Measurements from ENCODE around the gene ZFP36L2. TPM values are rescaled to one million over a fixed set of nuclear protein-coding genes. Genes with fewer than 3 reads are reported as not detected.

The ZFP36L2 gene
- polyA plus RNA-seq, 2 of the 4 experiments (the other 2 are of a cell fraction): 10.5 to 17.3 TPM

DNA sequence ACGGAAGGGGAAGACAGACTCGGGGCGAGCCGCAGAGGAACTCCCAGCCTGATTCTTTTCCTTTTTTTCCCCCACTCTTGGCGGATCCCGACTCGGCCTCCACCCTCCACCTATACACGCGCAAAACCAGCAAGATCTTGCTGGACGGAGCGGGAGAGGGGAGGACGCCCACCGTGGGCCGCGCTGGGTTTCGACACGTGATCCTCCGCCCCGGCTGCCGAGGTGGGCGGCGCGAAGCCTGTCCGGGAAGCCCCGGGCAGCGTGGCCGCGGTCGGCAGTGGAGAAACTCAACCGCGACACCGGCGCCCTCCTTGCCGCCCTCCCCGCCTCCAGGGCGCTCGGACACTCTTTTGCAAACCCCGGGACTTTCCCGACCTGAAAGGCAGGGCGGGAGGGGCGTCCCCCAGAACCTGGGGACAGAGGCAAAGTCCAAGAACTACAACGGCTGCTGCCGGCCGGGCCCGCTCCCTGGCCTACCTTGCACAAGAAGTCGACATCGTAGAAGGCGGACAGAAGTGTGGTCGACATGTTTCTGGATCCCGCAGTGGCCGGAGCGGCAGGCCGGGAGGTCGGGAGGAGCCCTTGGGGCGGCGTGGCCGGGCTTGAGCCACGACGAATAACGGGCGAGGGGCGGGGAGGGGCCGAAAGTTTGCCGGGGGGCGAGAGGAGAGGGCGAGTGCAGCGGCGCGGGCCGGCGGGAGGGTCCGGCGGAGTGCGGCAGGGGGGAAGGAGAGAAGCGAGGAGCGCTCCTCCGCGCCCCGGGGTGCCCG lies 433 bp downstream of the ZFP36L2 start:
- peak overlapping the region; percentile 89 to 98 for H3K27ac ChIP-seq
- ChIA-PET CTCF (interaction anchor here (0.7 to 11.1 kb wide), 27 partner anchors 10 to 406 kb away, joined by 3 to 253 read pairs (median 9); no protein-coding TSS in a partner anchor), POLR2A (interaction anchor here (0.5 to 2.3 kb wide), 44 partner anchors 8 to 748 kb away, joined by 3 to 24 read pairs (median 5); partner anchors contain the start of gene THADA)
- H3K4me2 ChIP-seq: peak overlapping the region; percentile 96
- peak overlapping the region; percentile 86 for H3K4me3 ChIP-seq
- ATAC-seq: peak; percentile 9 to 17
- 0% methylated on average over 55 of the region's 80 CpGs for WGBS (ENCODE audit: missing lambda C conversion rate)
- DNase-seq (ENCODE audit: low read depth in 1 of 2, low spot score in 1 of 2): peak; percentile 65 to 84
- TF ChIP-seq RARB (CRISPR knock-in tag; IDR thresholded peaks at IDR 0.05): no peak
- no peak for TF ChIP-seq ATOH8 (CRISPR knock-in tag; IDR thresholded peaks at IDR 0.05; ENCODE audit: low read depth)
- TF ChIP-seq EP300 (IDR thresholded peaks at IDR 0.05): no peak
- TF ChIP-seq BHLHE40 (IDR thresholded peaks at IDR 0.05; ENCODE audit: low read depth, low read length): no peak
- TF ChIP-seq POLR2A (IDR thresholded peaks at IDR 0.05; ENCODE audit: low read length): peak; percentile 84
- TF ChIP-seq, protein P1, sequence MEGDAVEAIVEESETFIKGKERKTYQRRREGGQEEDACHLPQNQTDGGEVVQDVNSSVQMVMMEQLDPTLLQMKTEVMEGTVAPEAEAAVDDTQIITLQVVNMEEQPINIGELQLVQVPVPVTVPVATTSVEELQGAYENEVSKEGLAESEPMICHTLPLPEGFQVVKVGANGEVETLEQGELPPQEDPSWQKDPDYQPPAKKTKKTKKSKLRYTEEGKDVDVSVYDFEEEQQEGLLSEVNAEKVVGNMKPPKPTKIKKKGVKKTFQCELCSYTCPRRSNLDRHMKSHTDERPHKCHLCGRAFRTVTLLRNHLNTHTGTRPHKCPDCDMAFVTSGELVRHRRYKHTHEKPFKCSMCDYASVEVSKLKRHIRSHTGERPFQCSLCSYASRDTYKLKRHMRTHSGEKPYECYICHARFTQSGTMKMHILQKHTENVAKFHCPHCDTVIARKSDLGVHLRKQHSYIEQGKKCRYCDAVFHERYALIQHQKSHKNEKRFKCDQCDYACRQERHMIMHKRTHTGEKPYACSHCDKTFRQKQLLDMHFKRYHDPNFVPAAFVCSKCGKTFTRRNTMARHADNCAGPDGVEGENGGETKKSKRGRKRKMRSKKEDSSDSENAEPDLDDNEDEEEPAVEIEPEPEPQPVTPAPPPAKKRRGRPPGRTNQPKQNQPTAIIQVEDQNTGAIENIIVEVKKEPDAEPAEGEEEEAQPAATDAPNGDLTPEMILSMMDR (IDR thresholded peaks at IDR 0.05): no peak
- no peak; the same call in 2 of the 3 replicates for TF ChIP-seq SMC3 (IDR thresholded peaks at IDR 0.05)
- TF ChIP-seq CHD2 (IDR thresholded peaks at IDR 0.05; ENCODE audit: low read length, partially characterized antibody): no peak
- TF ChIP-seq JUNB (IDR thresholded peaks at IDR 0.05): no peak
- TF ChIP-seq, protein P2, sequence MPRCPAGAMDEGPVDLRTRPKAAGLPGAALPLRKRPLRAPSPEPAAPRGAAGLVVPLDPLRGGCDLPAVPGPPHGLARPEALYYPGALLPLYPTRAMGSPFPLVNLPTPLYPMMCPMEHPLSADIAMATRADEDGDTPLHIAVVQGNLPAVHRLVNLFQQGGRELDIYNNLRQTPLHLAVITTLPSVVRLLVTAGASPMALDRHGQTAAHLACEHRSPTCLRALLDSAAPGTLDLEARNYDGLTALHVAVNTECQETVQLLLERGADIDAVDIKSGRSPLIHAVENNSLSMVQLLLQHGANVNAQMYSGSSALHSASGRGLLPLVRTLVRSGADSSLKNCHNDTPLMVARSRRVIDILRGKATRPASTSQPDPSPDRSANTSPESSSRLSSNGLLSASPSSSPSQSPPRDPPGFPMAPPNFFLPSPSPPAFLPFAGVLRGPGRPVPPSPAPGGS (IDR thresholded peaks at IDR 0.05): no peak
- TF ChIP-seq TP53 (CRISPR knock-in tag; IDR thresholded peaks at IDR 0.05): peak; percentile 53; the same call in 1 of the 2 replicates
- no peak for TF ChIP-seq SREBF2 (IDR thresholded peaks at IDR 0.05)
- TF ChIP-seq, protein P3, sequence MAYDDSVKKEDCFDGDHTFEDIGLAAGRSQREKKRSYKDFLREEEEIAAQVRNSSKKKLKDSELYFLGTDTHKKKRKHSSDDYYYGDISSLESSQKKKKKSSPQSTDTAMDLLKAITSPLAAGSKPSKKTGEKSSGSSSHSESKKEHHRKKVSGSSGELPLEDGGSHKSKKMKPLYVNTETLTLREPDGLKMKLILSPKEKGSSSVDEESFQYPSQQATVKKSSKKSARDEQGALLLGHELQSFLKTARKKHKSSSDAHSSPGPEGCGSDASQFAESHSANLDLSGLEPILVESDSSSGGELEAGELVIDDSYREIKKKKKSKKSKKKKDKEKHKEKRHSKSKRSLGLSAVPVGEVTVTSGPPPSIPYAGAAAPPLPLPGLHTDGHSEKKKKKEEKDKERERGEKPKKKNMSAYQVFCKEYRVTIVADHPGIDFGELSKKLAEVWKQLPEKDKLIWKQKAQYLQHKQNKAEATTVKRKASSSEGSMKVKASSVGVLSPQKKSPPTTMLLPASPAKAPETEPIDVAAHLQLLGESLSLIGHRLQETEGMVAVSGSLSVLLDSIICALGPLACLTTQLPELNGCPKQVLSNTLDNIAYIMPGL (CRISPR knock-in tag; IDR thresholded peaks at IDR 0.05; ENCODE audit: borderline replicate concordance): no peak
- TF ChIP-seq FOSB (CRISPR knock-in tag; IDR thresholded peaks at IDR 0.05): no peak
- TF ChIP-seq, protein P4, sequence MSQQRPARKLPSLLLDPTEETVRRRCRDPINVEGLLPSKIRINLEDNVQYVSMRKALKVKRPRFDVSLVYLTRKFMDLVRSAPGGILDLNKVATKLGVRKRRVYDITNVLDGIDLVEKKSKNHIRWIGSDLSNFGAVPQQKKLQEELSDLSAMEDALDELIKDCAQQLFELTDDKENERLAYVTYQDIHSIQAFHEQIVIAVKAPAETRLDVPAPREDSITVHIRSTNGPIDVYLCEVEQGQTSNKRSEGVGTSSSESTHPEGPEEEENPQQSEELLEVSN (IDR thresholded peaks at IDR 0.05; ENCODE audit: borderline replicate concordance, low read depth): peak; percentile 84
- TF ChIP-seq CEBPB (IDR thresholded peaks at IDR 0.05): 0 out of 4 replicates have a peak, but pooled peaks have one; percentile 6 to 8
- peak; percentile 89; the same call in 1 of the 2 replicates for TF ChIP-seq RNF2 (IDR thresholded peaks at IDR 0.05; ENCODE audit: borderline replicate concordance, low read depth)
- no peak for TF ChIP-seq CBX2 (IDR thresholded peaks at IDR 0.05; ENCODE audit: borderline replicate concordance, low read depth)
- no peak for TF ChIP-seq FOSL2 (IDR thresholded peaks at IDR 0.05)
- TF ChIP-seq FOSL2 (CRISPR knock-in tag; IDR thresholded peaks at IDR 0.05): no peak
- TF ChIP-seq HDAC2 (IDR thresholded peaks at IDR 0.05): no peak; the same call in 1 of the 2 replicates
- no peak; a peak in 1 of 5 replicates for TF ChIP-seq JUN (IDR thresholded peaks at IDR 0.05)
- TF ChIP-seq RAD21 (conservative IDR thresholded peaks at IDR 0.05 in 1 of 2, IDR thresholded peaks at IDR 0.05 in 1 of 2): peak in 1 of 2 experiments; percentile 32; a peak in 1 of 5 replicates
- TF ChIP-seq MAZ (IDR thresholded peaks at IDR 0.05; ENCODE audit: borderline replicate concordance, low read depth, low read length): no peak
- no peak for TF ChIP-seq HEYL (CRISPR knock-in tag; IDR thresholded peaks at IDR 0.05)
- peak; percentile 60; the same call in 1 of the 2 replicates for TF ChIP-seq TFCP2L1 (CRISPR knock-in tag; IDR thresholded peaks at IDR 0.05)
- no peak for TF ChIP-seq MAFK (IDR thresholded peaks at IDR 0.05; ENCODE audit: partially characterized antibody)
- TF ChIP-seq MAX (IDR thresholded peaks at IDR 0.05): peak; percentile 88
- TF ChIP-seq USF2 (IDR thresholded peaks at IDR 0.05): peak; percentile 80
- TF ChIP-seq, protein P5, sequence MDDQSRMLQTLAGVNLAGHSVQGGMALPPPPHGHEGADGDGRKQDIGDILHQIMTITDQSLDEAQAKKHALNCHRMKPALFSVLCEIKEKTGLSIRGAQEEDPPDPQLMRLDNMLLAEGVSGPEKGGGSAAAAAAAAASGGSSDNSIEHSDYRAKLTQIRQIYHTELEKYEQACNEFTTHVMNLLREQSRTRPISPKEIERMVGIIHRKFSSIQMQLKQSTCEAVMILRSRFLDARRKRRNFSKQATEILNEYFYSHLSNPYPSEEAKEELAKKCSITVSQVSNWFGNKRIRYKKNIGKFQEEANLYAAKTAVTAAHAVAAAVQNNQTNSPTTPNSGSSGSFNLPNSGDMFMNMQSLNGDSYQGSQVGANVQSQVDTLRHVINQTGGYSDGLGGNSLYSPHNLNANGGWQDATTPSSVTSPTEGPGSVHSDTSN (IDR thresholded peaks at IDR 0.05): 0 out of 2 replicates have a peak, but pooled peaks have one; percentile 46
- TF ChIP-seq PHF8 (IDR thresholded peaks at IDR 0.05; ENCODE audit: borderline replicate concordance, low read depth): peak; percentile 90
- no peaks in the 10 kb centered on the region for H3K9me3 ChIP-seq
- H3K4me1 ChIP-seq: peaks cover 46% of the 10 kb centered on the region
- FAIRE-seq: no peak

Measured in A549 (cell line).